ENCODE measurements around the gene ACAA2. TPM values are rescaled to one million over a fixed set of nuclear protein-coding genes. Genes with fewer than 3 reads are reported as not detected.
A peak's percentile ranks its signal among the peaks of the same experiment; 100 is the strongest.

Gene ACAA2, protein sequence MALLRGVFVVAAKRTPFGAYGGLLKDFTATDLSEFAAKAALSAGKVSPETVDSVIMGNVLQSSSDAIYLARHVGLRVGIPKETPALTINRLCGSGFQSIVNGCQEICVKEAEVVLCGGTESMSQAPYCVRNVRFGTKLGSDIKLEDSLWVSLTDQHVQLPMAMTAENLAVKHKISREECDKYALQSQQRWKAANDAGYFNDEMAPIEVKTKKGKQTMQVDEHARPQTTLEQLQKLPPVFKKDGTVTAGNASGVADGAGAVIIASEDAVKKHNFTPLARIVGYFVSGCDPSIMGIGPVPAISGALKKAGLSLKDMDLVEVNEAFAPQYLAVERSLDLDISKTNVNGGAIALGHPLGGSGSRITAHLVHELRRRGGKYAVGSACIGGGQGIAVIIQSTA
- 10 to 100 TPM; 27.0 to 72.7 (median 35.0) TPM for total RNA-seq

DNA sequence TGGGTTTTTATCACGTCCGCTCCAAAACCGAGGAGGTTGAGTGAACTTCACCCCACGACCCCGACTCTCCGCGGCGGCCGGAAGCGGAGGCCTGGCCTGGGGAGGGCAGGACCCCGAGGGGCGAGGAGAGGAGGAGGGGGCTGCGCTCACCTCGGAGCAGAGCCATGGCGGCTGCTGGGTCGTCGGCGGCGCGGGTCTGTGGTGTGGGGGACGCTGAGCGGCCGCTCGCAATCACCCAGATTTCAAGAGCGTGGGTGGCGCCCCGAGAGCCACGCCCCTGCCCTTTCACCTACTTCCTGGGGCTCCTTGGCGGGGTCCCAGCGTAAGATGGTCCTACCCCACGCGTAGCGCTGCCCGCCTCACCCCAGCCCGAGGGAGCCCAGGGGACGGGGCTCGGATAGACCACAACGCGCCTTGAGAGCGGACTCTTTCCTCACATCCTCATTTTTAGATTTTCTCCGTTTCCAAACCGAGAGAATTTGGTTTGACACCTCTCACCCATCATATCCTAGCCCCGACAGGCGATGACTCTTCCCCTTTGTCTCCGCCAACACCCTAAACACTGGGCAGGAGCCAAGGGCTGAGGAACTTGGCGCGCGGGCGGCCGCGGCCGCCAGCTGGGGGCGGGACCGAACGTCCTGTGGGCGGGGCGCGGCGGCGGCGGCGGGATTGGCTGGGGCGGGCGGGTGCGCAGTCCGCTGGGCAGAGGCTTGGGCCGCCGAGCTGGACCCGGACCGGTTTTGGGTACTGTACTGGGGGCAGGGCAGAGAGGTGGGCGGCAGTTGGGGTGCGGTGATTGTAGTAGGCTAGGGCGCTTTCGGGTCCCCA is at the start of gene ACAA2:
Gene ACAA2, minus strand, starts transcription at position 215 of the 828 bp plus-strand sequence. Its CDS starts 49 bp downstream, at position 166.
- DNase-seq (ENCODE audit: low spot score in 2 of 2): peak; percentile 81 to 97
- intact Hi-C loops (cut with DNase I; ENCODE audit: low total_unique reads): no loop called here
- TF ChIP-seq, protein P1, sequence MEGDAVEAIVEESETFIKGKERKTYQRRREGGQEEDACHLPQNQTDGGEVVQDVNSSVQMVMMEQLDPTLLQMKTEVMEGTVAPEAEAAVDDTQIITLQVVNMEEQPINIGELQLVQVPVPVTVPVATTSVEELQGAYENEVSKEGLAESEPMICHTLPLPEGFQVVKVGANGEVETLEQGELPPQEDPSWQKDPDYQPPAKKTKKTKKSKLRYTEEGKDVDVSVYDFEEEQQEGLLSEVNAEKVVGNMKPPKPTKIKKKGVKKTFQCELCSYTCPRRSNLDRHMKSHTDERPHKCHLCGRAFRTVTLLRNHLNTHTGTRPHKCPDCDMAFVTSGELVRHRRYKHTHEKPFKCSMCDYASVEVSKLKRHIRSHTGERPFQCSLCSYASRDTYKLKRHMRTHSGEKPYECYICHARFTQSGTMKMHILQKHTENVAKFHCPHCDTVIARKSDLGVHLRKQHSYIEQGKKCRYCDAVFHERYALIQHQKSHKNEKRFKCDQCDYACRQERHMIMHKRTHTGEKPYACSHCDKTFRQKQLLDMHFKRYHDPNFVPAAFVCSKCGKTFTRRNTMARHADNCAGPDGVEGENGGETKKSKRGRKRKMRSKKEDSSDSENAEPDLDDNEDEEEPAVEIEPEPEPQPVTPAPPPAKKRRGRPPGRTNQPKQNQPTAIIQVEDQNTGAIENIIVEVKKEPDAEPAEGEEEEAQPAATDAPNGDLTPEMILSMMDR (IDR thresholded peaks at IDR 0.05): no peak
- peak in 1 of 2 donors; percentile 42 for TF ChIP-seq POLR2A (IDR thresholded peaks at IDR 0.05)
- peak within 1 kb of the TSS; percentile 71 for H3K4me3 ChIP-seq (ENCODE audit: low read depth, poor library complexity, severe bottlenecking)
- WGBS, 2 donors: 0 to 1% methylated on average over 36 to 38 of the region's 74 CpGs

DNA sequence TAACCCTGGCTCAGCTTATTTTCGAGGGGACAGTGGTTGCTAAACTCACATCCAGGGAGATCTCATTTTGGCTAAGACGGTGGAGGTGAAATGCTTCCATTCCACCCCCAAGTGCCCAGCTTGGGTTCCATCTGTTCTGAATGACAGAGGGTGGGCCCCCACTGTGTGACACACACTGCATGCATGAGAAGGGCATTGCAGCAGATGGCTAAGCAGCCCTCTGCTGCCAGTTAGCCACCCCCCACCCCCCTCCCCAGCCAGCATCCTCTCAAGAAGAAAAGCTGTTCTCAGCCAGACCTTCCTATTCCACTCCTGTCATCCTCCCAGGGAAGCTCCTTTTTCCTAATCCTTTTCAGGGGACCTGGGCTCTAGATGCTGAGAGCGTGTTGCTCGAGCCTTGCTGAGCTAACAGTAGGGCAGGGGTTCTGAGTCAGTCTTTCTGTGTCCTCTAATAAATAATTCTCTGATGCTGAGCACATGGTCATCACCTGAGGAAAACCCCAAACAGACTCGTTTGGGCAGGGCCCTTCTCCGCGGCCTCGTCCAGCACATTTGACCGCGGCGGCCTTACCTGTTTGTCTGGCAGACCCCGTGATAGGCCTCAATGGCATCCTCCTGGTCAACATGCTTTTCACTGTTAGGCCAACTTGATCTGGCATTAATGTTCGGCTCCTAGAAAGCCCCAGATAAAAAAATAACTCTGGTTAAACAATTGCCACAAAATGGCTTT is 49.5 kb upstream of the ACAA2 start:
- DNase-seq (ENCODE audit: low spot score in 2 of 2): peak in 1 of 2 donors; percentile 70
- 90 to 94% methylated on average over 13 of the region's 13 CpGs for WGBS, 2 donors
- intact Hi-C loops (cut with DNase I; ENCODE audit: low total_unique reads): no loop called here
- TF ChIP-seq POLR2A (IDR thresholded peaks at IDR 0.05): no peak
- TF ChIP-seq, protein P1 (IDR thresholded peaks at IDR 0.05): no peak
- no peak overlapping the region for H3K4me3 ChIP-seq (ENCODE audit: low read depth, poor library complexity, severe bottlenecking)

DNA sequence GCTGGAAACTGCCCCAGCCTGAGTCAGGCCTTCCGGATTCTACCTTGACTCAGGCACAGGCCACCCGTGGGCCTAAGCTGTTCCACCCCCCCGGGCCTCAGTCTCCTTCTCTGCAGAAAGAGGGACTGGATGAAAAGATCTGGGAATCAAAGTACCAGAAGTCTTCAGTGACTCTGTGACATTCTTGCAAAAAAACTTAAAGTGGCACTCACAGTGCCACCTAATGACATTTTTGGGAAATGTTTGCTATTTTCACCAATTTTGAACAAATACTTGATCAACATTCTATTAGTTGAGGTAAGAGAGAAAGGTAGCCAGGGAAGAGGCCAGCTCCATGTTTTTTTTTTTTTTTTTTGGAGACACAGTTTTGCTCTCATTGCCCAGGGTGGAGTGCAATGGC is 48.3 kb upstream of the ACAA2 start:
- no peak overlapping the region for H3K4me3 ChIP-seq (ENCODE audit: low read depth, poor library complexity, severe bottlenecking)
- TF ChIP-seq POLR2A (IDR thresholded peaks at IDR 0.05): no peak
- TF ChIP-seq, protein P1 (IDR thresholded peaks at IDR 0.05): no peak
- intact Hi-C loops (cut with DNase I; ENCODE audit: low total_unique reads): no loop called here
- DNase-seq (ENCODE audit: low spot score in 2 of 2): peak in 1 of 2 donors; percentile 72
- WGBS, 2 donors: 63 to 65% methylated on average over 3 of the region's 3 CpGs

DNA sequence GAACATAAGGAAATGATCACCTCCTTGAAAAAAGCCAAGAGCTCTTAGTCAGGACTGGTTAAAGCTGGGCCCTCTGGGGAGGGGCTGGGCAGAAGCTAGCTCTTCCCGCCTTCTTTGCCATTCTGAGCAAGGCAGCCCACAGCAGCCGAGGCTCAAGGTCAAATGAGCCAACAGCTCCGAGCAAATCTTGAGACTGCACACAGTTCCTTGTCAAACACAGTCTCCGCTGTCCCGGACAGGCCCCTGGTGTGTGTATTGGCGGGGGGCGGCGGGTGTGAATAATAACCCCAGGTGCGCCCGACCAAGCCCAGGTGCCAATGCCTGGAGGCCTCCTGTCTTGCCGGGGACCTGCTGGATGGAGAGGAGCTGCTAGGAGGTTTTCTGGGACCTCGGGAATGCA is 46.4 kb upstream of the ACAA2 start:
- intact Hi-C loops (cut with DNase I; ENCODE audit: low total_unique reads): no loop called here
- 78 to 91% methylated on average over 11 to 12 of the region's 12 CpGs for WGBS, 2 donors

DNA sequence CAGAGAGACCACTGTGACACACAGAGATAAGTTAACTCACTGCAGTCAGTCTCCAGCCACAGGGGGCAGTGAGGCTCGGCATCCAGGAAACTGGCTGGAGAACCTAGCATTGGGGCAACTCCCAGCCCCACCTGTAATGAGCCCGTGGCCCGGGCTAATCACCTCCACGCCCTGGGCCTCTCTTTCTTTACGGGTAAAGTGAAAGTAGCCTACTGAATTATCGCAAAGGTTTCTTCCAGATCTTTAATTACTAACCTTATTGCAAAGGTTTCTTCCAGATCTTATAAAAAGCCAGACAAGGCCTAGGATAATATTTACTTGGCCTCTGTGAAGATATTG is 45.7 kb upstream of the ACAA2 start:
- 39 to 48% methylated on average over 6 of the region's 6 CpGs for WGBS, 2 donors
- no peak overlapping the region for H3K4me3 ChIP-seq (ENCODE audit: low read depth, poor library complexity, severe bottlenecking)
- TF ChIP-seq POLR2A (IDR thresholded peaks at IDR 0.05): no peak
- DNase-seq (ENCODE audit: low spot score in 2 of 2): no peak
- intact Hi-C loops (cut with DNase I; ENCODE audit: low total_unique reads): no loop called here

More for the DNA sequence above, 46.4 kb upstream of the ACAA2 start:
- no peak overlapping the region for H3K4me3 ChIP-seq (ENCODE audit: low read depth, poor library complexity, severe bottlenecking)
- DNase-seq (ENCODE audit: low spot score in 2 of 2): peak in 1 of 2 donors; percentile 60
- TF ChIP-seq, protein P1 (IDR thresholded peaks at IDR 0.05): no peak
- no peak for TF ChIP-seq POLR2A (IDR thresholded peaks at IDR 0.05)
